DMS53 treated with DMSO at 0.1 percent for 48 hours (cell line): ENCODE data around the gene DCUN1D1.

Experiments
- DNase-seq: peaks from one replicate; lab custom pipeline; 2025; ENCODE audit not compliant: unreplicated experiment; lab: John Stamatoyannopoulos, UW

Gene DCUN1D1

DNA sequence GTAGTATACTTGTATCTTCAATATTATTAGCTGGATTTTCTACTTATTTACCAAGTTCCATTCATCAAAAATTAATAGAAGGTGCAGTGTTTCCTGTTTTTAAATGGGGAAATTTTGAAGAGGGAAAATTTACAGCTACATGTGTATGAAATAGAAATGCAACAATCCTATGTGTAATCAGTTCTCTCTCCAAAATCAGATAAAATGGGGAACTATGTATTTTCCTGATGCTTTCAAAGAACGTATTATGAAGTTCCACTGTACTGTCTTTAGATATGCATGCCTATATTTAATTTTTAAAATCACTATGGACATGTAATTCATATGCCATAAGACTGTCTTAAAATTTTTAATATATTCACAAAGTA is 43.4 kb downstream of the DCUN1D1 start:
- DNase-seq: no peak

DNA sequence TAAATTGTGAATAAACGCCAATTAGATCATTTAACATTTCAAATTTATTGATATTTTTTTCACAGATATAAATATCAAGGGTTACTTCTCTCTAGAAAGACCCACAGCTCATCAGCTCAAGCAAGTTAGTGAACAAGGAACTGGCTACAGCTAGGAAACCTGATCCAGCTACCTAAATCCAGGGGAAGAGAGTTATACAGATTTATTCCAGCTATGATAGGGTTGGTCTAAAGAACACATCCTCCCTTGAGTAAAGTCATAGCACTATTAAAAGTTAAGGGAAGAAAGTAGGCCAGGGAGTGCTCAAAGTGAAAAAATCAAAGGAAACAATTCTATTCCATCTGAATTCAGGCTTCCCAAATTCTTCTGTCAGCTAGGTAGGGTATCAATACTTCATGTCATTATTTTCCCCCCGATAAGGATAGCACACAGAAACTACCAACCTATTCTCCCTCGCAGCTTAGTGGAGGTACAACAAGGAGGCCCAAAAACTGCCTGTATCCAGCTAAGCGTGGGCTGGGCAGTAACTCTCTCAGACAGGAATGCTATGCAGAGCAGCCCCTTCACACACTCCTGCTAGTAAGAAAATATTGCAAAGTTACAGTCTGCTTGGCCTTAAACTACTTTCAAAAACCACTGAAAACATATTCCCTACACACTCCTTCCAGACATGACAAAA is 44.0 kb downstream of the DCUN1D1 start:
- DNase-seq: no peak

DNA sequence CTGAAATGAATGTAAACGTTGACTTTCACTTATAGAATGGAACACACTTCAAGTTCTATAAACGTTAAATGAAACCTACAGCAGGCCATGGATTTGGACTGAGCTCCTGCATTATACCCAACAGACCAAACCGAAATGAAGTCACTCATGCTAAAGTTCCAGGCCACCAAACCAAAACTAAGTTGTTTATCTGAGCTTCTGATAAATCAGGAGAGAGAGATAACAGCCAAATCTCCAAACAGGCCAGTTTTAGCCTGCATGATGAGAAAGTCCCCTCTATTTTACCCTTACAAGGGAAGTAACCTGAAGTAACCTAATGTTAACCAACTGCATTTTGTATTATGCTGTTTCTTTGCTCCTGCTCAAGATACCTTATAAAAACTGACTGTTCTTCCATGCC is 44.5 kb downstream of the DCUN1D1 start:
- DNase-seq: no peak

DNA sequence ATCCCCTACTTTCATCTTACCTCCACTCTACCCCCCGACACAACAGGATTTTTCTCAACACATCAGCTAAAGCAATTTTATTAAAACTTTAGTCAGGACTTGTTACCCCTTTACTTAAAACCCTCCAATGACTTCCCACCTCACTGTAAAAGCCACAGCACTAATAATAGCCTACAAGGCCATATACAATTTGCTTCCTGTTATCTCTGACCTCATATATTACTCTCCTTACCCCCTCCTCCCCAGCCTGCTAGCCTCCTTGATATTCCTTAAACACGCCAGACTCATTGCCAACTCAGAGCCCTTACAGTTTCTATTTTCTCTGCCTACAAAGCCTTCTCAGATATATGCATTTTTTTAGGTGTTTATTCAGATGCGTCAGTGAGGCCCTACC is 54.4 kb downstream of the DCUN1D1 start:
- no peak for DNase-seq

DNA sequence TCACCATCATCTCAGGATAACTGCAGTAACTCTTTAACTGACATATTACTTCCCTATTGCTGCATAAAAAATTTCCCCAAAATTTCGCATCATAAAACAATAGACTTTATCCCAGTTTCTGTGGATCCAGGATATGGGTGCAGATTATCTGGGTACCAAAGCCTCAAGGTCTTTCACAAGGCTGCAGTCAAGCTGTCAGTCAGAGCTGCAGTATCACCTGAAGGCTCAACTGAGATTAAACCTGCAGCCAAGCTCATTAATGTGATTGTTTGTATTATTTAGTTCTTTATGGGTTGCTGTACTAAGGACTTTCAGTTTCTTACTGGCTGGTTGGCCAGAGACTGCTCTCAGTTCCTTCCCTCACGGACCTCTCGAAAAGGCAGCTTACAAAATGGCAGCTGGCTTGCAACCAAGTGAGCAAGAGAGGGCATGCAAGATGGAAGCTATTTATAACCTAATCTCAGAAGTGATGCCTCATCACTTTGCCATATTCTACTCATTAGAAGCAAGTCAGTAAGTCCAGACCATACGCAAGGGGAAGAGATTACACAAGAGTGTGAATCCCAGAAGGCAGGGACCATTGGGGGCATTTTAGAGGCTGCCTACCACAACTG is 54.9 kb downstream of the DCUN1D1 start:
- no peak for DNase-seq

DNA sequence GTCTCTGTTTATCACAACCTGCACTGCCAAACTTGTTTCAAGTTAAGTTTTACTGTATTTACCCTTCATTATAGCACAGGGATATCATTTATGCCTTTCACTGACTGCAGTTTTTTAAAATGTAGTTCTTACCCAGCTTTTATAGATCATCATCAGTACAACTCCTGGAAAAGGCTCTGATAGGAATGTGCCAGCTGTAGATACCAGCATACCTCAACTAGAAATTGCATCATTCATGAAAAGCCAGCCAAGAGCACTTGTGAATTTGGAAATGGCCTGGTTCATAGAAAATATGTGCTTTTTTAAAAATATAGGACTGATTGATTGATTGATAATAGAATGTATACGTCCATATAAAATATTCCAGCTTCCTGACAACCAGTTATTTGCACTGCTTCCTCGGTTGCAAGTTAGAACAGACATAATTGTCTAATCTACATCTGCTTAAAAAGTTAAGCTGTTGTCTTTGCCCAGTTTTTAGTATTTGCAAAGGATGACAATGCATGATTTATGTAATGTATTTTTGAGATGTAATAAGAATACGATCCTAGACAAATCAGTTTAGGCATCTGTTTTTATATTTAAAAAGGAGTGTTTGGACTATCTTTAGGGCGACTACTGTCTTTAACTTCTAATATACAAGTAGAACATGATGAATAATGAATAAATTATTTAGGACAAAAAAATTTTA is 58.5 kb downstream of the DCUN1D1 start:
- DNase-seq: no peak

DNA sequence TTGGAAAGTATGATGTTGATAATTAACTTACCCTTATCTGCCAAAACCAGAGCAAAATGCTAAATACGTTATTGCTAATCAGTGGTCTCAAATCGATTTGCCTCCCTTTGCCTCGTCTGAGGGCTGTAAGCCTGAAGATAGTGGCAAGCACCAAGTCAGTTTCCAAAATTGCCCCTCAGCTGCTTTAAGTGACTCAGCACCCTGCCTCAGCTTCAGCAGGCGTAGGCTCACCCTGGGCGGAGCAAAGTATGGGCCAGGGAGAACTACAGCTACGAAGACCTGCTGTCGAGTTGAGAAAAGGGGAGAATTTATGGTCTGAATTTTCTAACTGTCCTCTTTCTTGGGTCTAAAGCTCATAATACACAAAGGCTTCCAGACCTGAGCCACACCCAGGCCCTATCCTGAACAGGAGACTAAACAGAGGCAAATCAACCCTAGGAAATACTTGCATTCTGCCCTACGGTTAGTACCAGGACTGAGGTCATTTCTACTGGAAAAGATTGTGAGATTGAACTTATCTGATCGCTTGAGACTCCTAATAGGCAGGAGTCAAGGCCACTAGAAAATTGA is 59.7 kb downstream of the DCUN1D1 start:
- no peak for DNase-seq

DNA sequence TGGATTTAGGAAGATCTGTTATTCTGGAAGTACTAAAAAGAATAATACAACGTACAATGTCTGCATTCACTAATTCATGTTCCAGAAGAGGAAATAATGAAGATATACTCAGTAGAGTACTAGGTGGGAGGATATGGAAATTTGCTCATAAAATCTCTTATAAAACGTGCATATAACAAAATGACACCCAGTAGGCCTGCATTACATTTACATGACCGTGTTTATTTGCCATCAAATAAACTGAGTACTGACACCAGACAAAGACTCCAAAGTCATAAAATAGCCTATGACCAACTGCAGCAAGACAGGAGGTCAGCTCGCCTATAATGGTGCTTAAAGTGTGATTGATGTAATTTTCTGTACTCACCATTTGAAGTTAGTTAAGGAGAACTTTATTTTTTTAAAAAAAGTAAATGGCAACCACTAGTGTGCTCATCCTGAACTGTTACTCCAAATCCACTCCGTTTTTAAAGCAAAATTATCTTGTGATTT is 60.4 kb downstream of the DCUN1D1 start:
- DNase-seq: no peak

DNA sequence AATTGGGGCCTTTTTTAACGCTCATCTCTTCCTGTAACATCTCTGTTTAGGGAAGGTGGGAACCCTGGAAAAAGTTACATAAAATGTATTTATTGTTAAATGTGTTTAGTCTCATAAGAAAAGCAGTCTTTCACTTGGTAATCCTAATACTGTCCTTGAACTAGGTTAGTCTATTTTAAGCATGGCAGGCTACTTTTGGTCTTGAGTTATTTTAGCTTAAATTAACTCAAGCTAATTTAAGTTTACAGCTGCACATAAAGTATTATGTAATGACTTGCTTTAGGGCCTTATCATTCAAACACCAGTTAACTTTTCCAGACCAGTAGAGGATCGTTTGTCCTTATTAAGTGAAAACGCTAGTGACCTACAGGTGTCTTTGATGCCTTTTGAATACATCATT is 63.2 kb downstream of the DCUN1D1 start:
- DNase-seq: no peak

DNA sequence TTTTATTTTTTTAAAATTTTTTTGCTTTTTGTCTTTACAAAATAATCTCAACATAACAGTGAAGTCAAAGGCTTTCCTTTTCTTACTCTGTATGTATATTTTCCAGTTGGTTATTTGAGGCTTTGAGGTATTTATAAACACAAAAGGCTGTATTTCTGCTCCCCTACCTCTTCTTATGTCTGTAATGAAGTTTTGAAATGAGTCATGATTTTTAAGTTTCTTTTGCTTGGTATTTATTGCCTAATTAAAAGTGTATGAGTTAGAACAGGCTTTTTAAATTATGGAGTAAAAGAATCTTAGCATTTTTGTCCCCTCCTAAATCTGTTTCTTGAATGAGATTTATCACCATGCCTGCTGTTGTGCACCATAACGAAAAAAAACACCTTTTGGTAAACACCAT is 66.0 kb downstream of the DCUN1D1 start:
- no peak for DNase-seq

DNA sequence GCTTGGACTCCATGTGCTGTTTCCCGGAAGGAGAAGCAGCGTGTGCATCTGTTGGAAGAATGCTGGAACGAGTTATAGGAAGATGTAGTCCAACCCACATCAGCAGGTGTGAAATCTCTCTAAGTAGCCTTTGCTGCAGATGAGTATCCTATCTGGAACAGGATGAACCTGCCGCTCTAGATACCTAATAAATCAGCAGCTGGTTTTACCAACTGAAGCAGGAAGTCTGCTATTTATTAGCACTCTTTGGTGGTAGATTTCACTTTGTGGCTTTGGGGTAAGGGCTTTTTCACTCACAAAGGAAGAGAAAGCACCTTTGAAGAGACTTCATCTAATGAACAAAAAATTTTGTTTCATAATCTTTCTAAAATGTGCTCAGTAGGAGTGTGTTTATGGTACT is 66.4 kb downstream of the DCUN1D1 start:
- peak; percentile 73 for DNase-seq

DNA sequence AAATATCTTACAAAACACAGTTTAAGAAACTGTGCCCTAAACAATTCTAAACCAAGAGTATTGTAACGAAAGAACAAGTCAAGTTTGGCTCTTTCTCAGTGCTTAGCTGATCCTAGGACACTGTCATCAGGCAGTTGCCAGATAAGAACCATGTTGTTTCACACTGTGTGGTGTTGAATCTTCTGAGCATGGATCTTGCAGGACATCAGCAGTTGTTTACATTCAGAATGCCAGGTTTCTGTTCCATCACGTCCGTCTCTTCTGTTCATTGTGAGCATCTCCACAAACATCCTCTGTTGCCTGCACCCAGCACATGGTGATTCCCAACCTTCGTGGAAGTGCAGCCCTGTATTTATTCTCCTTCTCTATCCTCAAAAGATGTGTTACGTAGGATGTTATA is 67.9 kb downstream of the DCUN1D1 start:
- DNase-seq: no peak

DNA sequence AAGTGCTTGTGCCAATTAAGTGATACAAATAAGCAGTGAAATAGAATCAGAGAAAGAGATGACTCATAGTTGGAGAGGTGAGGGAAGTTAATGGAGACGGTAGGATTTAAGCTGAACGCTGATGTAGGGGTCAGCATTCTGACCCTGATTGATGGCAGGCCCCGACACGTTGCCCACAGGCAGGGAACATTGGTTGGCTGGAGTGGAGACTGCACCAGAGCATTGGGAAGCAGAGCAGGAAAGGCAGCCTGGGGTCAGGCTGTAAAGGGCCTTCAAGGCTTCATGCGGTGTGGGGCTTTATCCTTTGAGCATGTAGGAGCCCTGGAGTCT is 68.6 kb downstream of the DCUN1D1 start:
- no peak for DNase-seq

DNA sequence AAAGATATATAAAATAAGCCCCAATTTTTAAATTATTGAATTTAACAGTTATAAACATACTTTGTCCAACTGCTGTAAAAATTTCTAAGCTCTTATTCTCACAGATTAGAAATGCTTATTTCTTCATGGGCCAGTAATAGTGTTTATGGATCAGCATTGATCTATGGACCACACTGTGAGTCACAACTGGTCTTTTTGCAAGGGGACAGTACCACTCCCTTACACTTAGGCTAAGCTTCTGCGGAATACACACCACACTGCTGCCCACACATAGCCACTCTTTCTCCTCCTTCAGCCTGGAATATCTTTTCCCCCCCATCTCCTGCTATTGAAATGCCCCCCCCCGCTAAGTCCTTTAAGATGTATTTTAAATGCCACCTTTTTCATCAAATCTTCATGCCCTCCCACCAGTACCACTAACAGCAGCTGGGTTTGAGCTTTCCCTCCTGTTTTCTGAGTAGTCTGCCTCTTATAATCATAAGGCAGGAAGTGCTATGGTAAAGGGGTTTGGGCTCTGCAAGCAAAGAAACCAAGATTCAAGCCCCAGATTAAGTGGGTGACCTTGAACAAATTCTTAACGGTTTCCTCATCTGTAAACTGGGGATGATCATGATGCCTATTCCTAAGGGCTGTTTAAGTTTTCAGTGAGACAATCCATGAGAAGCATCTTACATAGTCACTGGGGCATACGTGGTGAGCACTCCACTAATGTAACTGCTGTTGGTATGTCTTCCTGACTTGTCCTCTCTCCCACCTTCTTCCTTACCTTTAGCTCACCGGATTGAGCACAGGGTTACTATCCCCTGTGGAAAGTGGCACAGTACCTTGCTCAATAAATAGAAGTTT is 69.2 kb downstream of the DCUN1D1 start:
- DNase-seq: no peak

DNA sequence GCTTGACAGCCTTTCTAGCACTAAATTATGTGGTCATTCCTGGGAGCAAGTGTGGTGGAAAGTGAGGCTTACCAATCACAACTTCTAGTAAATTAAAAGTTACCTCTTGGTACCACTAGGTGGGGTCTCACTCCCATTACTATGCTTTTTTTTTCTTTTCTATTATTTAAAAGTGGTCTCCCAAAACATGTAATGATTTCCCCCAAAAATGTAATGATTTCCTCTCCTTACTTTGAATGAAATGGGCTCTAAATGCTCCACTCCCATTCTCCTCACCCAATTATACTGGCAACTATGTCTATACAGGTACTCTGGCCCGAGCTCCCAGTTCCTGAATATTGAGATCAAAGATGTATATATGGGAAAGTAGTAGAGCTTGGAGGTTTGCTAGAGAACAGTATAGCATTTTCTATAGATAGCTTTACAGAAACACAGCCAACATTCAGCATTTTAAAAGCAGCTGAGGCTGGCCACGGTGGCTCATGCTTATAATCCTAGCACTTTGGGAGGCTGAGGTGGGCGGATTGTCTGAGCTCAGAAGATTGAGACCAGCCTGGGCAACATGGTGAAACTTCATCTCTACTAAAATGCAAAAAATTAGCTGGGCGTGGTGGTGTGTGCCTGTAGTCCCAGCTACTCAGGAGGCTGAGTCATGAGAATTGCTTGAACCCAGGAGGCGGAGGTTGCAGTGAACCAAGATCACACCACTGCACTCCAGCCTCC is 70.9 kb downstream of the DCUN1D1 start:
- DNase-seq: peak; percentile 0

DNA sequence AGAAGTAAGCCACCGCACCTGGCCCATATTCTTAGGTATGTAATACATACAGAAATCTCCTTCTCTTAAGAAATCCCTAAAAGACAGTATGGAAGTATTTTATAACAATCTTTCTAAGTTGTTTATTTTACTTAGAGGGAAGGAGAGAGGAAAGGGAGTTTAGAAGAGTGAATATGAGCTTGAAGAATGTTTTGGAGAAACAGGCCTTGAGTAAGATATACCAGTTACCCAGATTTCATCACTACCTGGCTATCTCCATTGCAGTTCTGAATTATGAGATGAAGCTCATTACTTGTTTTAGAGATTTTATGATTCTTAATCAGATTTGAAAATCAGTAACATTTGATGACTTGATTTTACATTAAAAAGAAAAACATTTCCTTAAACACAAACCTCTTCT is 71.9 kb downstream of the DCUN1D1 start:
- DNase-seq: no peak

DNA sequence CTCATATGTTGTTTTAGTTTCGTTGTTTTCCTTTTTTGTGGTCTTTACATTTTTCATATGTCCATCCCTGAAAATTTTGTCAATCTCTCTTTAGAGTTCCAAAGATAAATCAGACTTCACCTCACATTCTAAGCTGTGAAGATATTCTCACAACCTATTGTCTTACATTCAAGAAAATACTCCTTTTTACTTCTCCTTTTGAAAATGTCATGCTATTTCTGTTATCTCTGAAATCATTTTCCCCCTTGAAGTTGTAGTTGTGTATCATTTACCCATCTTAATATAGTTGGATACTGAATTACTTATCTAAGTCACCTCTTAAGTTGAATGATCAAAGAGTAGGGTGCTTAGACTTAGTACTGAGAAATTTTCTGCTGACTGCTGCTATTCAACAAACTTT is 74.3 kb downstream of the DCUN1D1 start:
- DNase-seq: no peak

DNA sequence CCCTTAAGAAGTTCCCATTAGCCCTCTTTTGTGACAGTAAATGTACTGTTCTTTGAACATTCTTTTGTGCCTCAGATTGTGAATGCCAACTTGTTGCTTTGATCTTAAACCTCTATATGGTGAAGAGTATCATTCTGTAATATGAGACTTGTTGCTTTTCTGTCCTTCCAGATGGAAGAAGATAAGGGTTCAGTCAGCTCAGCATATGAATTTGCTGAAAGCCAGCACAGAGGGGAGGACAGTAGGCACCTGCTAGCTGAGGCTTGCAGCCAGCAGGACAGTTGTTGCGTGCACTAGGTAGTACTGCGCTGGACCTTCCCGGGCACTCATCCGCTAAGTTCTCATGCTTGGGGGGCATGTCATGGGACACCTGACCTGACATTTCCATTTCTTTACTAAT is 74.7 kb downstream of the DCUN1D1 start:
- no peak for DNase-seq

DNA sequence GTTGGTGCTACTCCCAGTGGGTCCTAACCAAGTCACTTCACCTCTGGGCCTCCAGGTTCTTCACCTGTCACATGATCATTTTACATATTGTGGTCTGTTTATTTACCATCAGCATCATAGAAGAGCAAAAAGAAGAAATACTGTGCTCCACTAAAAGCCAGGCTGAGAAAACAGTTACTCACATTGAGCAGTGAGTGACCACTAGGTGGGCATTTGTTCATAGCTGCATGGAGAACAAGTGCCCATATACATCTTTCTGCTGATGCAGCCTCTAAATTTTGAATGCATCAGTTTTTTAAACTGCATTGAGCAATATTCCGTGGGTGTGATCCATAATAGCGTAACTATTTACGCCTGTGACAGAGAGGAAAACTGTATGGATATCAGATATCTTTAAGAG is 76.2 kb downstream of the DCUN1D1 start:
- no peak for DNase-seq

DNA sequence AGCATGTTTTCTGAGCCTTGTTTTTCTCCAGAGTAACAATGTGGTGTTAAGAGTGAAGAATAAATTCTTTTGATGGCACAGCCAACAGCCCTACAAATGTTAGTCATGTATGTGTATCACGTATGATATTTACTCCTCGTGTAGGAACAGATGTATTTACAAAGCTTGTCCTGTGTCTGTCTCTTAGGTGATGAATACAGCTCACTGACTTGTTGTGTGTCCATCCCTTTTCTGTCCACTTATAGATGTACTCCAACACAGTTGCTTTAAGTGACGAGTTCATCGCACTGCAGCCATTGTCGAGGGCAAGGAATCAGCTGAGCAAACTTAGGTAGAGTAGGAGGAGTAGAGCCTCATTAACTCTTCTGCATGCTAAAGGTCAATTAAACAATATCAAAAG is 78.1 kb downstream of the DCUN1D1 start:
- DNase-seq: peak; percentile 2

DNA sequence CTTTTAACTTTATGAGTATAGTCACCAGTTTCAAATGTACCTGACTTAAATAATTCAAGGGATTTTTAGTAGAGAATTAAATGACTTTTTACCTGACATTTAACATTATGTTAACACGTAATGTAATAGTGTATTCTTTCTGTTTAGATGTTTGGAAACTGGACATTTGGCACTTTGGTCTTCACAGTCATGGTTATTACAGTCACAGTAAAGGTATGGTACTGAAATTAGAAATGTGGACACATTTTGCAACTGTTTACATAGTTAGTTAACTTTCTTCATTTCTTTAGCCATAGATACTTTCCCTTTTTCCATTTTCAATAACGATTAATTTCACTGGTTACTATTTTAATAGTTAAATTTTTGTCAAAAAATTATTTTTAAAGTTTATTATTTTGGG is 83.8 kb downstream of the DCUN1D1 start:
- no peak for DNase-seq
